ENCODE measurements around the gene HOXB9. TPM values are rescaled to one million over a fixed set of nuclear protein-coding genes. Genes with fewer than 3 reads are reported as not detected.

HOXB9 gene
- 0.31 TPM for total RNA-seq
- polyA plus RNA-seq (ENCODE audit: insufficient read depth in 1 of 8, insufficient read length in 8 of 8, low replicate concordance in 1 of 8) = 1 to 10 TPM in 3 of 8 donors, under 1 TPM in 5; 0.36 to 1.3 (median 0.72) TPM
- long read RNA-seq, donor 1 = 0 reads
- long read RNA-seq, donor 2 = 0 reads
- long read RNA-seq, donor 3, partial matches to known transcripts = 0 of 1 reads
- long read RNA-seq, donor 3, other reads (novel, unspliced or antisense) = 0 of 1 reads
- long read RNA-seq, donor 4 = 0 reads
- long read RNA-seq, donor 5 = 0 reads
- long read RNA-seq, donor 6 = 0 reads
- long read RNA-seq, donor 7 = 0 reads
- long read RNA-seq, donor 8 = 0 reads
- long read RNA-seq, donor 9 = 0 reads
- long read RNA-seq, donor 10, partial matches to known transcripts = 0 of 1 reads
- long read RNA-seq, donor 10, other reads (novel, unspliced or antisense) = 0 of 1 reads
- long read RNA-seq, donor 11 = 0 reads

DNA sequence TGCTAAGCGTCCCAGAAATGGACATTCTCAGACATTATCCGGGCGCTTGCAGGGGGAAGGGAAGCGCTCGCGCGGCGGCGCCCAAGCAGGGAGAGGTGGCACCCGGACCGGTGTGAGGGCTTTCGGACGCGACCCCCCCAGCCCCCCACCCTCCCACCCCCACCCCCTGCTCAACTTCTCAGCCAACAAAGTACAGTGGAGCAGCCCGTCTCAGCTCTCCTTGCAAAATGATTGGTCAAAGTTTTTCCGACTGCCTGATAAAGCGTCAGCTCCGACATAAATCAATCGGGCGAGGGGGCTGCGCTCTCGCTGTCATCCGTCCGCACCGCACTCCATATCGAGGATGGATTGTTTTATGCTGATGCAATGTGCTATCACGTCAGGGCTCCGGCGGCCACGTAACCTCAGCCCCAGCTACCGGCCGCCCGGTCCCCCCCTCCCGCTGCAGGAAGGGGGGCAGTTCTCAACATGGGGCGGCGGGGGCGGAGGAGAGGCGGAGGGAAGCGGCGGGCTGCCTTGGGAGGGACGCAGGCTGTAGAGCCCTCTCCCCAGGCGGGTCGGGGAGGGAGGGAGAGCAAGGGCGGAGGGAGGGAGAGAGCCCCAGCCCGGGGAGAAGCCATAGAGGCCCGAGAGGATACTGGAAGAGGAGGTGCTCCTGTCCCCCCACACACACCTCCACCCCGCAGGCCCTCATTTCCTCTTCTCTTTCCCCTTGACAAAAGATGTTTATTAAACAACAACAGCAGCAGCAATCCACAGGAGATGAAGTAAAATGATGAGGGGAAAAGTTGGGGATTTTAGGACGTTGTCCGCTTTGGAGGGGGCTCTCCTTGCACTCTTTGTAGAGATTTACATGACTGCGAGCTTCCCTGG lies at the start of gene HOXB9:
HOXB9 (minus strand) TSS at position 114 of the 873 bp plus-strand sequence; CDS start at position 25, 89 bp downstream.
- no peak for DNase-seq
- WGBS (ENCODE audit: insufficient coverage) = under 1% methylated on average over 17 of the region's 50 CpGs
- Histone ChIP-seq H3K27ac (ENCODE audit: low read length) (peak within 1 kb of the TSS; percentile 61), H3K9me3 (replicated peaks; ENCODE audit: control insufficient read depth, low read depth, low read length) (no peaks in the 10 kb centered on the region), H3K4me1 (ENCODE audit: control insufficient read depth, insufficient read depth, low read length) (peaks cover 21% of the 10 kb centered on the region), H3K36me3 (ENCODE audit: control insufficient read depth, insufficient read depth, low read length) (no peaks in the 10 kb centered on the region), H3K4me3 (ENCODE audit: low read length) (peak within 1 kb of the TSS; percentile 23), H3K27me3 (ENCODE audit: control insufficient read depth, insufficient read depth, low read length) (peaks cover 97% of the 10 kb centered on the region)

DNA sequence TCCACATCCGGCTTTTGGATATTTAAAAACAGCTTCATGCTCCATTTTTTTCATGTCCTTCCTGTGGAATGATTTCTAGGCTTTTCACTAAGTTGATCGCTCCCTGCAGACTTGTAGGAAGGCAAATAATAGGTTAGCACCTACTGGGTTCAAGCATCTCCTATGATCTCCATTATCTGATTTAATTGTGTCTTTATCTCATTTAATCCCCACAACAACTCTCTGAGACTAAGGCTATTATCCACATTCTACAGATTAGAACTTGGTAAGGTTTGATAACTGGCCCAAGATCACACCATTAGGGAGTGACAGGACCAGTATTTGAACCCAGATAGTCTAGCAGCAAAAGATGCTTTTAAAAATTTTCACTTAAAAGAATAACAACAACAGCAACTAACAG lies 46.2 kb upstream of the HOXB9 start:
- H3K27ac ChIP-seq (ENCODE audit: low read length) = no peak overlapping the region
- DNase-seq = no peak
- H3K4me3 ChIP-seq (ENCODE audit: low read length) = no peak overlapping the region
- no peaks in the 10 kb centered on the region for H3K9me3 ChIP-seq (replicated peaks; ENCODE audit: control insufficient read depth, low read depth, low read length)
- H3K4me1 ChIP-seq (ENCODE audit: control insufficient read depth, insufficient read depth, low read length) = peaks cover 4% of the 10 kb centered on the region
- 40% methylated on average over 1 of the region's 2 CpGs for WGBS (ENCODE audit: insufficient coverage)
- H3K27me3 ChIP-seq (ENCODE audit: control insufficient read depth, insufficient read depth, low read length) = peaks cover 16% of the 10 kb centered on the region
- no peaks in the 10 kb centered on the region for H3K36me3 ChIP-seq (ENCODE audit: control insufficient read depth, insufficient read depth, low read length)

DNA sequence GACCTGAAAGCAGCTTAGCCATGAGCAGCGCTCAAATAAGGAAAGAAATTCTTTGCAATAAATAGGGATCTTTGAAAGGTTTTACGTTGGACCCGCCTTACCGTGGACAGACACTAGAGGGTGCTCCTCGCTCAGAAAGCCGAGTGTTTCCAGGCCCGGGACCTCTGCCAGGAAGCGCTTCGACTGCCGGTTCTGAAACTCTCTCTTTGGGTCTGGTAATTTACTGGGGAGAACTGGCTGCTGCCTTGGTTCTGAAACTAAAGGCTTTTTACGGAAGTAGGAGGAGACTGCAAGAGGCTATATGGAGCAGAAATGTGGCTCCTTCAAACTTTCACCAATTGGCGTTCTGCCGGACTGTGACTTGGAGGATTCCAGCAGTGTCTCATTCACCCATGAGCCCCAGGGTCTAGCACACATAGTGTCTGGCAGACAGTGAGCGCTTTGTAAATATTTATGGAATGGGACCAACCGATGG lies 45.6 kb upstream of the HOXB9 start:
- peak; percentile 85 for DNase-seq
- Histone ChIP-seq H3K9me3 (replicated peaks; ENCODE audit: control insufficient read depth, low read depth, low read length) (no peaks in the 10 kb centered on the region), H3K36me3 (ENCODE audit: control insufficient read depth, insufficient read depth, low read length) (no peaks in the 10 kb centered on the region), H3K4me3 (ENCODE audit: low read length) (peak overlapping the region; percentile 37), H3K27ac (ENCODE audit: low read length) (no peak overlapping the region), H3K27me3 (ENCODE audit: control insufficient read depth, insufficient read depth, low read length) (peaks cover 10% of the 10 kb centered on the region), H3K4me1 (ENCODE audit: control insufficient read depth, insufficient read depth, low read length) (peaks cover 4% of the 10 kb centered on the region)
- WGBS (ENCODE audit: insufficient coverage) = 0% methylated on average over 5 of the region's 15 CpGs

DNA sequence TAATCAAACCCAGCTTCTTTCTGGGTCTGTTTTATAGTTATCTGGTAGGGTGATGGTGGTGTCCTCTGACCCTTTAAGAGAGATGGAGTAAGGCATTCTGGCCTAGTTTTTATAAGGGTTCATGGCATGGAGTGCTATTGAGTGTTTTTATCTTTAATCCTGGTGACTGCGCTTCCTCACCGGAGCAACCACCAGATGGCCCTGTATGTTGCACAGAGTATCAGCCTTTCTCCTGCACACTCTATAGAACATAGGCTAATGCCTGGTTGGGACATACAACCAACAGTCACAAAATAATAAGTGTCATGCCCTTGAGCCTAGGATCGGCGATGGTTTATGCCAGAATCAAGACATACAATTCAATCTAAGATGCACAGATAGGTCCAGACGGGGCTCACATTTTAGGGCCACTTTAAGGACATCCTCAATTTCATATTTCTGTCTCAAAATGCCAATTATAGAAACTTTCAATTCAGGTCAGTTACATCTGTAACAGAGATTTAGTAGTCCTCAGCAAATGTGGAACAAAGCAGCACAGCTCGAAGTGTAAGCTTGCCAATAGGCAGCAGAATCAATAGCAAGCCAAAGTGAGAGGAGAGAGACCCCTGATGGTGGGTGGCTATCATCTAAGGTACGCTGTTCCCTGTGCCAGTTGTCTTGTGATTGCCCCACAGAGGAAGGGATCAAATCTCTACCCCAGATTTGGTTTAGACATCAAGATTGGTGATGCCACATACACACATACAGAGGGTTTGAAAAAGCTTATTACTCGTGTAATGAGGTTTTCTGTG lies 37.2 kb upstream of the HOXB9 start:
- Histone ChIP-seq H3K4me3 (ENCODE audit: low read length) (no peak overlapping the region), H3K27me3 (ENCODE audit: control insufficient read depth, insufficient read depth, low read length) (peaks cover 10% of the 10 kb centered on the region), H3K9me3 (replicated peaks; ENCODE audit: control insufficient read depth, low read depth, low read length) (no peaks in the 10 kb centered on the region), H3K27ac (ENCODE audit: low read length) (no peak overlapping the region), H3K4me1 (ENCODE audit: control insufficient read depth, insufficient read depth, low read length) (no peaks in the 10 kb centered on the region), H3K36me3 (ENCODE audit: control insufficient read depth, insufficient read depth, low read length) (no peaks in the 10 kb centered on the region)
- 66% methylated on average over 5 of the region's 8 CpGs for WGBS (ENCODE audit: insufficient coverage)
- DNase-seq = no peak

DNA sequence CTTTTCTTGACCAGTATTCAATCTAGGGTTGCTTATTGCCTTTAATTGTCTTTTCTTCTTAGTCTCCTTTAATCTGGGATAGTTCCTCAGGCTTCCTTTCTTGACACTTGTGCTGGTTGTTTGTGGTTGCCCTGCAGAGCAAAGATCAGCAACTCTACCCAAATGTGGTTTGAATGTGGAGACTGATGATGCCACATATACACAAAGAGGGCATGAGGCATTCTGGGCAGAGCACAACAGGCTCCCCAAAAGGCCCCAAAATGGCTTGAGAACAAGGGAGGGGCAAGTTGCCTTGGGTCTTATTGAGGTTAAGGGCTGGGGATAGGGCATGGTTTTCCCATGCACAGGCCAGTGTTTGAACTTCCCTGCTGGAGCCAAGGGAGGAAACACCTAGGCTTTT lies 29.8 kb upstream of the HOXB9 start:
- Histone ChIP-seq H3K4me3 (ENCODE audit: low read length) (no peak overlapping the region), H3K27me3 (ENCODE audit: control insufficient read depth, insufficient read depth, low read length) (peaks cover 19% of the 10 kb centered on the region), H3K9me3 (replicated peaks; ENCODE audit: control insufficient read depth, low read depth, low read length) (no peaks in the 10 kb centered on the region), H3K27ac (ENCODE audit: low read length) (no peak overlapping the region), H3K36me3 (ENCODE audit: control insufficient read depth, insufficient read depth, low read length) (no peaks in the 10 kb centered on the region), H3K4me1 (ENCODE audit: control insufficient read depth, insufficient read depth, low read length) (no peaks in the 10 kb centered on the region)
- DNase-seq = no peak

DNA sequence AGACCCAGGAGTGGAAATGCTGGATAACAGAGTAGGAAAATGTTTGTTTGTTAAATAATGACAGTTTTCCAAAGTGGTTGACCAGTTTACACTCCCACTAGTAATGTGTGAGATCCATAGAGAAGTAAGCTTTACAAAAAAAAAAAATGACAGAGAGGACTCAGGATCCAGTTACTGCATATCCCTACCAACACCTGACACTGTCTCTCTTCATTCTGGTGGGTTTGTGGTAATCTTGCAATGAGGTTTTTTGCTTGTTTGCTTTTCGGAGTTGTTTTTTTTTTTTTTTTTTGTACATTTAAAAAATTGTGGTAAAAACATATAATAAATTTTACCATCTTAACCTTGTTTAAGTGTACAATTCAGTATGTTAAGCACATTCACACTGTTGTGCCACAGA lies 23.6 kb upstream of the HOXB9 start:
- Histone ChIP-seq H3K4me1 (ENCODE audit: control insufficient read depth, insufficient read depth, low read length) (peaks cover 8% of the 10 kb centered on the region), H3K27me3 (ENCODE audit: control insufficient read depth, insufficient read depth, low read length) (peaks cover 56% of the 10 kb centered on the region), H3K9me3 (replicated peaks; ENCODE audit: control insufficient read depth, low read depth, low read length) (no peaks in the 10 kb centered on the region), H3K36me3 (ENCODE audit: control insufficient read depth, insufficient read depth, low read length) (no peaks in the 10 kb centered on the region), H3K4me3 (ENCODE audit: low read length) (no peak overlapping the region), H3K27ac (ENCODE audit: low read length) (no peak overlapping the region)
- WGBS (ENCODE audit: insufficient coverage) = no CpG with 5 or more reads among the region's 1 CpG
- DNase-seq = no peak

DNA sequence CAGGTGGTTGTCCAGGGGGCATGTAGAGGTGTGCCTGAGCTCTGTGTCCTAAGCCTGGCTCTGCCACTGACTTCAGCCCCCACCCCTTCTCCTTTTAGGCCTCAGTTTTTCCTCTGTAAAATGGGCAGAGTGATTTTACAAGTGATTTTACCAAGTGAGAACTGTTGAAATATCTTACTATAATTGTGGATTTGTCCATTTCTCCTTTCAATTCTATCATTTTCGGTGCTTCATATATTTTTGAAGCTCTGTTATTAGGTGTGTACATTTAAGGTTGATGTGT lies 21.7 kb upstream of the HOXB9 start:
- no peaks in the 10 kb centered on the region for H3K9me3 ChIP-seq (replicated peaks; ENCODE audit: control insufficient read depth, low read depth, low read length)
- DNase-seq = no peak
- H3K27me3 ChIP-seq (ENCODE audit: control insufficient read depth, insufficient read depth, low read length) = peaks cover 71% of the 10 kb centered on the region
- peaks cover 8% of the 10 kb centered on the region for H3K4me1 ChIP-seq (ENCODE audit: control insufficient read depth, insufficient read depth, low read length)
- no peak overlapping the region for H3K27ac ChIP-seq (ENCODE audit: low read length)
- no CpG with 5 or more reads among the region's 1 CpG for WGBS (ENCODE audit: insufficient coverage)
- no peak overlapping the region for H3K4me3 ChIP-seq (ENCODE audit: low read length)
- H3K36me3 ChIP-seq (ENCODE audit: control insufficient read depth, insufficient read depth, low read length) = no peaks in the 10 kb centered on the region

DNA sequence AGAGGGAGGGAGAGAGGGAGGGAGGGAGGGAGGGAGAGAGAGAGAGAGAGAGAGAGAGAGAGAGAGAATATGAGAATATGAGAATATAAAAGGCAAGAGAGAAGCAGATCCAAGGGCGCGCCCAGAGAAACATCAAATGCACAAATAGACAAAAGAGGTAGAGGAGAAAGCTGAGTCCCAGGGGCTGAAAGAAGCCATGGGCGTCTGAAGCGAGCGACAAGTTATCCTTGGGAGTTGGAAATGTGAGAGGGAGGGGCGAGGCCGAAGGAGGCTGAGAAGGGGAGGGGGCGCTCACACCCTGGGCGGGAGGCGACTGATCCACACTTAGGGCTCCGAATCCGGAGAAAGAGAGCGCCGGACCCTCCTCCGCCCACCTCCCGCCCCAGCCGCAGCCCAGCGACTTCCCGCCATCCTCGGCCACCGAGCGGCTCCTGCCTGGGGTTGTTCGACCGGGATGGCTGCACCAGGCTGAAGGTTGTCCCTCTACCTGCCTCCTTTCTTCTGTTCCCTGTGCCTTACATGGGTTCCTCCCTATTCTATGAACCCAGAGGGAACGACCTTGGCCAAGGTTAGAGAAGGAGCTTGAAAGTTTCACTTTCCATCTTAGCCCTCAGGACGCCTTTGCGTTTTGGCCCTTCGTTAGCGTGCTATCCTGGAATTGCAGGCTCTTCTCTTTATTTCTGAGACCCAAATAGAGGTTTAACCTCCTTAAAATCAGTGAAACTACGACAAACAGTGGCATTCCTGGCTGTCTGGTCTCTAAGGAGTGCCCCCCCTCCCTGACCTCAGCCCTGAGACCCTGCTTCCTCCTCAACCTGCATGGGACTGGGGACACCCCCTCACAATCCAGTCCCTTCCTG lies 21.2 kb upstream of the HOXB9 start:
- Histone ChIP-seq H3K4me3 (ENCODE audit: low read length) (peak overlapping the region; percentile 17), H3K27ac (ENCODE audit: low read length) (no peak overlapping the region), H3K36me3 (ENCODE audit: control insufficient read depth, insufficient read depth, low read length) (no peaks in the 10 kb centered on the region), H3K9me3 (replicated peaks; ENCODE audit: control insufficient read depth, low read depth, low read length) (no peaks in the 10 kb centered on the region), H3K27me3 (ENCODE audit: control insufficient read depth, insufficient read depth, low read length) (peaks cover 76% of the 10 kb centered on the region), H3K4me1 (ENCODE audit: control insufficient read depth, insufficient read depth, low read length) (peaks cover 8% of the 10 kb centered on the region)
- DNase-seq = no peak
- WGBS (ENCODE audit: insufficient coverage) = under 1% methylated on average over 20 of the region's 30 CpGs
